ENCODE results near the gene PSMG4.

GRCh38 chr6:3312604-3313231 is 54.0 kb downstream of the PSMG4 start:
- TF ChIP-seq CTCF (conservative IDR thresholded peaks at IDR 0.05 in 1 of 2, IDR thresholded peaks at IDR 0.05 in 1 of 2; ENCODE audit: extremely low read depth in 1 of 2, insufficient read depth in 1 of 2, low read depth in 1 of 2, low read length in 2 of 2) (no peak), EZH2 (IDR thresholded peaks at IDR 0.05; ENCODE audit: borderline replicate concordance, low read length) (no peak)
